AG04449 (cell line): Measurements from ENCODE around the gene CACNG3.

Experiments
- CTCF ChIA-PET: fragments of 350-600 bp; formaldehyde crosslinking; extraction: SDS; loops from one replicate; lab custom pipeline; 2021; ENCODE audit warnings: antibody characterized with exemption; lab: Yijun Ruan, JAX
- POLR2A ChIA-PET: fragments of 400-600, 350-600 bp; formaldehyde crosslinking; extraction: SDS; loops from one replicate; lab custom pipeline; 2020; ENCODE audit warnings: antibody characterized with exemption, inconsistent platforms; lab: Yijun Ruan, JAX
- DNase-seq: peaks from one replicate; pipeline ENCODE4 v3.0.0-alpha.2; 2010; ENCODE audit warnings: low read depth, low spot score
- H3K4me3 ChIP-seq: 2 replicates; pipeline ENCODE4 v1.5.1; 2011; ENCODE audit warnings: low read depth, mild to moderate bottlenecking, control low read depth, low read length
- CTCF ChIP-seq: IDR thresholded peaks from one replicate; pipeline ENCODE4 v1.5.1; 2011; ENCODE audit warnings: mild to moderate bottlenecking, moderate library complexity, low read length, control low read depth, inconsistent platforms; ENCODE audit not compliant: insufficient read depth; ENCODE audit errors: missing control alignments

The CACNG3 gene

DNA sequence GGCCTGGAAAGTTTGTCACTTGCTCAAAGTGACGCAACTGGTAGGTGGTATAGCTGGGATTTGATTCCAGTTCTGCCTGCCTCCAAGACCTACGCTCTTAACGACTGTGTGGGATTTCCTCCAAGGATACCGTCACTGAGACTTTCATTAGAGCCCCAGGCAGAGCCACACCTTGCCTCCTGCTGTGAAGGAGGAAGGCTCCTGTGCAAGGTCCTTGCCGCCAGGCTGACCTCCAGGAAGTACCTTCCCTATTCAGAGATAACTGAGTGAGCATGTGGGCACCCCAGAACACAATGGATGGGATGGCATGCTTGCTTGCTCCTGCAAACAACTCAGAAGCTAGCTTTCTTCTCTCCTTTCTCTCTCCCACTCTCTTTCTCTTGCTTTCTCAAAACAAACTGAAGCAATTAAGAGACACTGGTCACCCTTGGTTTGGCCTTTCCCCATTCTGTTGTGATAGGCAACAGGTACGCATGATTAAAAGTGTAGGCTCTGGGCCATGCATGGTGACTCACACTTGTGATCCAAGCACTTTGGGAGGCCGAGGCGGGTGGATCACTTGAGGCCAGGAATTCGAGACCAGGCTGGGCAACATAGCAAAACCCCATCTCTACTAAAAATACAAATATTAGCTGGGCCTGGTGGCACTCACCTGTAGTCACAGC, 30.7 kb downstream of the CACNG3 start:
- no peak overlapping the region for H3K4me3 ChIP-seq
- DNase-seq, result no peak
- TF ChIP-seq CTCF, result no peak
- POLR2A ChIA-PET, result no interaction called here
- CTCF ChIA-PET, result no interaction called here

DNA sequence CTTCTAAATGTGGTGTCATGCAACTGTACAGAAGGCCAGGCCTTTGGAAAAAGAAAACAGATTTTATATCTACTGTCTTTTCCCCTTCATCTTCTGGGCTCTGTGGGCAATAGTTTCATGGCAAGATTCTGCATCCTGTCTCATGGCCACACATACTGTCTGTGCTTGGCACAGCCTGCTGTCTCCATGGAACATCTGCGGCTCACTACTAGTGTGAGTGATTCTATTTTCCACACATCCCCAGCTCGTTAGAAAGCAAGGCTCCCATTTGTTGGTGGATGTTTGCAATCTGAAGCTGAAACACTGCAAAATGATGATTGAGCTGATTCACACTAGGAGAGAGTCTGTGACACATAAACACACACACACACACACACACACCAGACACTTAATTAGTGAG, 32.4 kb downstream of the CACNG3 start:
- ChIA-PET CTCF (no interaction called here), POLR2A (no interaction called here)
- H3K4me3 ChIP-seq, result no peak overlapping the region
- DNase-seq, result no peak
- no peak for TF ChIP-seq CTCF

DNA sequence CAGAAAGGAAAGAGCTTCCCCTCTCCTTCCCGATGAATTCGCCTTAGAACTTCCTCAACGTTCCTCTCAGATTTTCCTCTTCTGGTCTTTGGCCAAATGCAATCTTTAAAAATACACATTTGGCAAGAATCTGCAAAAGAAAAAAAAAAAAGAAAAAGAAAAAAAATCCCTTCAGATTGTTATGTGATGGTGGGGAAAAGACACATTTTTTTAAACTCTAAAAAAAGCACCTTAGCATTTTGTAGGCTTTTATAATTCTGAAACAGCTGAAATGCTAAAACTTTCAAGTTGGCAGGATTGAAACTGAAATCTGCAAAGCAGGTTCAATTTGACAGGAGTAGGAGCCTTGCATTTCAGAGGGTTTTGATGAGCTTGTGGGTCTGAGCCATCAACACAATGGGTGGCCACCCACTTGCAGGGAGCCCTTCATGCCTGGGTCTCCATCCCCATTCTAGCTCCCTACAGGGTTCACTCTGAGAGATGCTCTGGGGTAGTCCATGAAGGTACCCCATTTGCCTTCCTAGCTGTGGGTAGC, 33.1 kb downstream of the CACNG3 start:
- no peak overlapping the region for H3K4me3 ChIP-seq
- TF ChIP-seq CTCF, result no peak
- ChIA-PET CTCF (no interaction called here), POLR2A (no interaction called here)
- no peak for DNase-seq

DNA sequence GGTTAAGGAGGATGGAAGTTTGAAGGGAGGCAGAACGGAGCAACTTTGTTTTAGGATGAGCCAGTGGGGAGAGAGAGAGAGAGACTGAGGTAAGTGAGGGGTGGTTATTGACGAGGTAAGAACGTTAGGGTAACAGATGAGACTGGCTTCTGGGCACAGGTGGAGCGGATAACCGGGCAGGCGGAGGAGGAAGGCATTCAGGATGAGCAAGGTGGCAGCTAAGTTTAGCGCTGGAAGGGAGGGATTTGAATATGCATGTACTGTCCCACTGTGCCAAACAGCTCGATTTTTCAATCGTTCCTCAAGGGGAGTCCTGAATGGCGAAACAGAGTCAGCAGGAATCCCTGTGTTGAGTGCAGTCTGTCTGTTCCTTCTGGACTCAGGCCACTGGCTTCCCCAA, 35.8 kb downstream of the CACNG3 start:
- no peak for TF ChIP-seq CTCF
- POLR2A ChIA-PET, result no interaction called here
- CTCF ChIA-PET, result no interaction called here
- DNase-seq, result no peak
- no peak overlapping the region for H3K4me3 ChIP-seq

- POLR2A ChIA-PET, result no interaction called here
- CTCF ChIA-PET, result no interaction called here
- H3K4me3 ChIP-seq, result no peak overlapping the region
- DNase-seq, result no peak
- no peak for TF ChIP-seq CTCF
Measured at GRCh38 chr16:24294131-24294530, 38.0 kb downstream of the CACNG3 start.

- no peak overlapping the region for H3K4me3 ChIP-seq
- no peak for TF ChIP-seq CTCF
- POLR2A ChIA-PET, result no interaction called here
- CTCF ChIA-PET, result no interaction called here
- DNase-seq, result no peak
Measured at GRCh38 chr16:24297375-24297774, 41.2 kb downstream of the CACNG3 start.
